Fibroblast of the aortic adventitia (primary cell): ENCODE measurements around the gene AOPEP. TPM values are rescaled to one million over a fixed set of nuclear protein-coding genes. Genes with fewer than 3 reads are reported as not detected.

Source experiments
- DNase-seq: peaks from one replicate; pipeline ENCODE4 v3.0.0-alpha.2; 2010; ENCODE audit warnings: low read depth
- H3K4me3 ChIP-seq: 2 replicates; pipeline ENCODE4 v1.5.1; 2011; ENCODE audit warnings: low read depth, mild to moderate bottlenecking, control low read depth, low read length, moderate library complexity
- CTCF ChIP-seq: IDR thresholded peaks from 2 replicates; pipeline ENCODE4 v1.5.1; 2011; ENCODE audit warnings: mild to moderate bottlenecking, low read length, control low read depth, inconsistent platforms; ENCODE audit not compliant: insufficient read depth
- total RNA-seq: library from RNA; depleted of rRNA; stranded (reverse); fragments of >200 nt; gene quantifications from 2 replicates; pipeline ENCODE4 v1.2.3, GENCODE V29; 2012; ENCODE audit warnings: low replicate concordance

AOPEP gene
- total RNA-seq, 1 donor, result 39.7 TPM

- TF ChIP-seq CTCF, result no peak
- H3K4me3 ChIP-seq, result no peak overlapping the region
- no peak for DNase-seq
These were observed 335.6 kb downstream of the AOPEP start for GRCh38 chr9:95061916-95062595.

- no peak overlapping the region for H3K4me3 ChIP-seq
- no peak for TF ChIP-seq CTCF
- no peak for DNase-seq
These were observed 336.1 kb downstream of the AOPEP start for GRCh38 chr9:95062596-95063065.

- no peak for DNase-seq
- TF ChIP-seq CTCF, result no peak
These were observed 336.8 kb downstream of the AOPEP start for GRCh38 chr9:95063300-95063699.

GRCh38 chr9:95065224-95065623 lies 338.7 kb downstream of the AOPEP start:
- no peak overlapping the region for H3K4me3 ChIP-seq
- peak; percentile 48 for DNase-seq
- no peak for TF ChIP-seq CTCF

More at GRCh38 chr9:95063300-95063699, 336.8 kb downstream of the AOPEP start:
- no peak overlapping the region for H3K4me3 ChIP-seq

- no peak overlapping the region for H3K4me3 ChIP-seq
- no peak for TF ChIP-seq CTCF
- DNase-seq, result no peak
These were observed 340.6 kb downstream of the AOPEP start for GRCh38 chr9:95067057-95067456.

- no peak overlapping the region for H3K4me3 ChIP-seq
- DNase-seq, result peak; percentile 39
- TF ChIP-seq CTCF, result no peak
These were observed 341.4 kb downstream of the AOPEP start for GRCh38 chr9:95067897-95068296.
